SK-N-SH (cell line): Measurements from ENCODE around the gene CIITA. TPM values are rescaled to one million over a fixed set of nuclear protein-coding genes. Genes with fewer than 3 reads are reported as not detected.

ENCODE experiments used
- CTCF ChIA-PET: fragments of 300-600, 350-600 bp; formaldehyde crosslinking; extraction: SDS; loops from one replicate; lab custom pipeline; 2021; lab: Yijun Ruan, JAX
- POLR2A ChIA-PET: fragments of 350-600 bp; sonication (Branson Sonifier 250); formaldehyde crosslinking; extraction: SDS; loops from one replicate; lab custom pipeline; 2020; ENCODE audit warnings: antibody characterized with exemption, inconsistent platforms; lab: Yijun Ruan, JAX
- DNase-seq: peaks from one replicate; pipeline ENCODE4 v3.0.0; 2012
- H2AFZ ChIP-seq: fragments of 200-600 bp; sonication (generic); 2 replicates; pipeline ENCODE4 v1.8.1; 2016; ENCODE audit warnings: antibody characterized with exemption, mild to moderate bottlenecking, low read depth
- H3F3A ChIP-seq: fragments of 200-600 bp; sonication (generic); replicated peaks from 2 replicates; pipeline ENCODE3; 2016; ENCODE audit warnings: antibody characterized with exemption, mild to moderate bottlenecking; ENCODE audit not compliant: insufficient read depth
- H3K27ac ChIP-seq, 2 experiments: fragments of 200-500 bp in 1 of 2; fragments of 200-600 bp in 1 of 2; sonication (Bioruptor generic) in 1 of 2; sonication (generic), shearing (Covaris generic) in 1 of 2; 2 replicates each; pipeline versions ENCODE4 v1.5.1 to v1.6.1; 2014 to 2016; ENCODE audit warnings: low read depth in 2 of 2, inconsistent platforms in 1 of 2, low read length in 1 of 2, mild to moderate bottlenecking in 1 of 2, mixed read lengths in 1 of 2
- H3K27me3 ChIP-seq: fragments of 200-600 bp; sonication (generic), shearing (Covaris generic); 2 replicates; pipeline ENCODE4 v1.6.1; 2016; ENCODE audit warnings: mixed run types; ENCODE audit not compliant: insufficient read depth
- H3K36me3 ChIP-seq, 2 experiments: fragments of 200-500 bp in 1 of 2; fragments of 200-600 bp in 1 of 2; sonication (Bioruptor generic) in 1 of 2; sonication (generic) in 1 of 2; replicated peaks in 1 of 2; 2 replicates each; pipeline versions ENCODE3 to v1.5.1; 2014 to 2016; ENCODE audit warnings: low read length in 1 of 2, mild to moderate bottlenecking in 1 of 2; ENCODE audit not compliant: insufficient read depth in 2 of 2, control insufficient read depth in 1 of 2
- H3K4me1 ChIP-seq, 2 experiments: fragments of 200-500 bp in 1 of 2; fragments of 200-600 bp in 1 of 2; sonication (Bioruptor generic) in 1 of 2; sonication (generic), shearing (Covaris generic) in 1 of 2; 2 replicates each; pipeline versions ENCODE4 v1.5.1 to v1.6.1; 2014 to 2016; ENCODE audit warnings: low read depth in 1 of 2, low read length in 1 of 2, mixed run types in 1 of 2; ENCODE audit not compliant: insufficient read depth in 2 of 2, control insufficient read depth in 1 of 2
- H3K4me2 ChIP-seq: fragments of 200-600 bp; sonication (generic), shearing (Covaris generic); 2 replicates; pipeline ENCODE4 v1.6.1; 2017; ENCODE audit warnings: mixed run types
- H3K4me3 ChIP-seq, 2 experiments: fragments of 200-500 bp in 1 of 2; fragments of 200-600 bp in 1 of 2; sonication (Bioruptor generic) in 1 of 2; sonication (generic), shearing (Covaris generic) in 1 of 2; 2 replicates each; pipeline versions ENCODE4 v1.5.1 to v1.8.1; 2014 to 2016; ENCODE audit warnings: low read depth in 2 of 2, inconsistent platforms in 1 of 2, low read length in 1 of 2, mild to moderate bottlenecking in 1 of 2, mixed read lengths in 1 of 2, moderate library complexity in 1 of 2
- H3K79me2 ChIP-seq: fragments of 200-600 bp; sonication (generic); 2 replicates; pipeline ENCODE4 v1.8.1; 2017; ENCODE audit warnings: mild to moderate bottlenecking; ENCODE audit not compliant: insufficient read depth
- H3K9ac ChIP-seq: fragments of 200-600 bp; sonication (generic); 2 replicates; pipeline ENCODE4 v1.6.1; 2017; ENCODE audit warnings: mixed run types
- H3K9me2 ChIP-seq: fragments of 200-600 bp; sonication (generic); 2 replicates; pipeline ENCODE4 v1.6.1; 2017; ENCODE audit warnings: mixed run types
- H3K9me3 ChIP-seq: fragments of 200-600 bp; sonication (generic); 2 replicates; pipeline ENCODE4 v1.6.1; 2017; ENCODE audit warnings: mixed run types, mild to moderate bottlenecking, moderate library complexity
- H4K20me1 ChIP-seq: fragments of 200-600 bp; sonication (generic); 2 replicates; pipeline ENCODE4 v1.6.1; 2017; ENCODE audit warnings: mild to moderate bottlenecking, mixed run types; ENCODE audit not compliant: insufficient read depth
- CHD2 ChIP-seq: fragments of 150-350 bp; IDR thresholded peaks from 2 replicates; pipeline ENCODE4 v1.6.1; 2018; ENCODE audit warnings: low read length; ENCODE audit not compliant: partially characterized antibody
- CTCF ChIP-seq: fragments of 200-600 bp; sonication (generic); IDR thresholded peaks from 2 replicates; pipeline ENCODE4 v1.6.1; 2017; ENCODE audit warnings: antibody characterized with exemption, mild to moderate bottlenecking, moderate library complexity
- ELF1 ChIP-seq: IDR thresholded peaks from 2 replicates; pipeline ENCODE4 v1.4.0; 2012
- EP300 ChIP-seq, 2 experiments: IDR thresholded peaks; 2 replicates each; pipeline versions ENCODE4 v1.4.0 to v1.6.1; 2012; ENCODE audit warnings: borderline replicate concordance in 1 of 2, low read depth in 1 of 2, low read length in 1 of 2
- FOXJ3 ChIP-seq: sonication (generic); formaldehyde crosslinking; IDR thresholded peaks from 2 replicates; pipeline ENCODE4 v1.5.1; 2020; ENCODE audit warnings: mild to moderate bottlenecking, missing genetic modification reagents
- FOXM1 ChIP-seq: IDR thresholded peaks from 2 replicates; pipeline ENCODE4 v1.4.0; 2012; ENCODE audit warnings: low read depth, mild to moderate bottlenecking
- GABPA ChIP-seq: IDR thresholded peaks from 2 replicates; pipeline ENCODE4 v1.4.0; 2012; ENCODE audit warnings: low read depth, mild to moderate bottlenecking
- GATA2 ChIP-seq: sonication (generic); formaldehyde crosslinking; IDR thresholded peaks from 2 replicates; pipeline ENCODE4 v1.5.0; 2020; ENCODE audit warnings: mild to moderate bottlenecking, missing genetic modification reagents
- JUND ChIP-seq: IDR thresholded peaks from 2 replicates; pipeline ENCODE4 v1.4.0; 2012
- NFIC ChIP-seq: IDR thresholded peaks from 2 replicates; pipeline ENCODE4 v1.4.0; 2012; ENCODE audit warnings: borderline replicate concordance
- POLR2AphosphoS5 ChIP-seq: IDR thresholded peaks from 2 replicates; pipeline ENCODE4 v1.6.1; 2012; ENCODE audit warnings: low read depth, low read length
- RAD21 ChIP-seq: IDR thresholded peaks from 2 replicates; pipeline ENCODE4 v1.6.1; 2012; ENCODE audit warnings: mild to moderate bottlenecking, low read length
- RCOR1 ChIP-seq: fragments of 150-350 bp; IDR thresholded peaks from 2 replicates; pipeline ENCODE4 v1.6.1; 2017; ENCODE audit warnings: antibody characterized with exemption, low read length
- REST ChIP-seq: IDR thresholded peaks from 2 replicates; pipeline ENCODE4 v1.6.1; 2012; ENCODE audit warnings: mild to moderate bottlenecking, low read depth, low read length, moderate library complexity
- SIN3A ChIP-seq: IDR thresholded peaks from 2 replicates; pipeline ENCODE4 v1.6.1; 2012; ENCODE audit warnings: low read depth, mild to moderate bottlenecking, low read length, moderate library complexity, borderline replicate concordance
- SMC3 ChIP-seq: IDR thresholded peaks from 2 replicates; pipeline ENCODE4 v1.6.1; 2012; ENCODE audit warnings: low read depth, low read length, improper control_type of control experiment
- TAF1 ChIP-seq: IDR thresholded peaks from 2 replicates; pipeline ENCODE4 v1.6.1; 2012; ENCODE audit warnings: low read depth, mild to moderate bottlenecking, low read length, moderate library complexity, borderline replicate concordance
- TEAD4 ChIP-seq: IDR thresholded peaks from 2 replicates; pipeline ENCODE4 v1.4.0; 2012; ENCODE audit warnings: mild to moderate bottlenecking, borderline replicate concordance; ENCODE audit not compliant: insufficient read depth
- YY1 ChIP-seq: IDR thresholded peaks from 2 replicates; pipeline ENCODE4 v1.4.0; 2012; ENCODE audit warnings: low read depth, mild to moderate bottlenecking
- ZBTB33 ChIP-seq: IDR thresholded peaks from 2 replicates; pipeline ENCODE4 v1.4.0; 2012; ENCODE audit warnings: low read depth, borderline replicate concordance
- WGBS: methylation state at CpG from one replicate; pipeline ENCODE4 v1.1.6; 2017; ENCODE audit warnings: low lambda C conversion rate; 5-methylcytosine and 5-hydroxymethylcytosine counted together
- polyA plus RNA-seq, 3 experiments: library from polyadenylated mRNA; depleted of rRNA; stranded (reverse); fragments of >200 nt; gene quantifications; 2 replicates each; pipeline ENCODE4 v1.2.3, GENCODE V29; 2012
- TF ChIP-seq, protein P1 (sequence below): IDR thresholded peaks from 2 replicates; pipeline ENCODE4; 2012
- TF ChIP-seq, protein P2 (sequence below): IDR thresholded peaks from 2 replicates; pipeline ENCODE4 v1.4.0; 2012; ENCODE audit warnings: low read depth
- TF ChIP-seq, protein P3 (sequence below): IDR thresholded peaks from 2 replicates; pipeline ENCODE4 v1.4.0; 2012; ENCODE audit warnings: low read depth, borderline replicate concordance
- TF ChIP-seq, protein P4 (sequence below): fragments of 150-350 bp; IDR thresholded peaks from 2 replicates; pipeline ENCODE4 v1.6.1; 2017; ENCODE audit warnings: antibody characterized with exemption, low read length, low read depth, borderline replicate concordance

CIITA gene
- polyA plus RNA-seq, 1 of the 3 experiments (the other 2 are of a cell fraction): 0.23 TPM

DNA sequence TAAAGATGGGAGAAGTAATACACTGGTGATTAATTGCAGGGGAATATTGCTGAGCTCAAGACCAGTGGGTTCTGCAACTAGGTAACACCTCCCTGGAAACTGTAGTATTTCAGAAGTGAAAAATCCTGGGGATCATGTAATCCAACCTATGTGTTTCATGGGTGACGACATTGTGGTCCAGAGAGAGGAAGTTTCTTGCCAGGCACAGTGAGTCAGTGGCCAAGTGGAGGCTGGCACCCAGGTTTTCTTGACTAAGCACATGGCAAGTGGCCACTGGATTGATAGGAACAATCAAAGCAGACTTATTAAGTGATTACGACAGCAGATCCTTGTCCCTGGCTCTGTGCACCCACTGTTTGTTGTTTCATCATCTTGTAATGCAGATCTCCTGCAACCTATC is 14.6 kb upstream of the CIITA start:
- Histone ChIP-seq H2AFZ (no peak overlapping the region), H4K20me1 (no peaks in the 10 kb centered on the region), H3K9me2 (no peaks in the 10 kb centered on the region), H3K4me3 (no peak overlapping the region), H3F3A (peaks cover 10% of the 10 kb centered on the region), H3K4me2 (0 out of 2 replicates have a peak overlapping the region, but pooled peaks have one; percentile 36), H3K36me3 (no peaks in the 10 kb centered on the region), H3K9ac (no peak overlapping the region), H3K9me3 (no peaks in the 10 kb centered on the region), H3K79me2 (no peaks in the 10 kb centered on the region), H3K4me1 (peaks cover 0 to 9% of the 10 kb centered on the region in 2 experiments; a peak in 2 of 4 replicates), H3K27ac (no peak overlapping the region), H3K27me3 (no peaks in the 10 kb centered on the region)
- ChIA-PET POLR2A (no interaction called here), CTCF (no interaction called here)
- no peak for DNase-seq
- WGBS: 23% methylated on average over 2 of the region's 2 CpGs
- TF ChIP-seq REST (no peak), YY1 (no peak), JUND (peak; percentile 70), GATA2 (CRISPR knock-in tag) (no peak), POLR2AphosphoS5 (no peak), FOXM1 (no peak), TEAD4 (no peak; the same call in 1 of the 2 replicates), GABPA (no peak), SIN3A (no peak), ZBTB33 (0 out of 2 replicates have a peak, but pooled peaks have one; percentile 27), FOXJ3 (no peak), RAD21 (no peak), CTCF (no peak), NFIC (peak; percentile 85), ELF1 (no peak), RCOR1 (no peak), TAF1 (no peak), EP300 (IDR thresholded peaks at IDR 0.05; ENCODE audit: borderline replicate concordance in 1 of 2, low read depth in 1 of 2, low read length in 1 of 2) (peak in 1 of 2 experiments; percentile 69; a peak in 1 of 4 replicates), SMC3 (no peak), CHD2 (no peak)
- TF ChIP-seq, protein P1, sequence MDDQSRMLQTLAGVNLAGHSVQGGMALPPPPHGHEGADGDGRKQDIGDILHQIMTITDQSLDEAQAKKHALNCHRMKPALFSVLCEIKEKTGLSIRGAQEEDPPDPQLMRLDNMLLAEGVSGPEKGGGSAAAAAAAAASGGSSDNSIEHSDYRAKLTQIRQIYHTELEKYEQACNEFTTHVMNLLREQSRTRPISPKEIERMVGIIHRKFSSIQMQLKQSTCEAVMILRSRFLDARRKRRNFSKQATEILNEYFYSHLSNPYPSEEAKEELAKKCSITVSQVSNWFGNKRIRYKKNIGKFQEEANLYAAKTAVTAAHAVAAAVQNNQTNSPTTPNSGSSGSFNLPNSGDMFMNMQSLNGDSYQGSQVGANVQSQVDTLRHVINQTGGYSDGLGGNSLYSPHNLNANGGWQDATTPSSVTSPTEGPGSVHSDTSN: peak; percentile 91
- TF ChIP-seq, protein P2, sequence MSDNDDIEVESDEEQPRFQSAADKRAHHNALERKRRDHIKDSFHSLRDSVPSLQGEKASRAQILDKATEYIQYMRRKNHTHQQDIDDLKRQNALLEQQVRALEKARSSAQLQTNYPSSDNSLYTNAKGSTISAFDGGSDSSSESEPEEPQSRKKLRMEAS: peak; percentile 66
- TF ChIP-seq, protein P3, sequence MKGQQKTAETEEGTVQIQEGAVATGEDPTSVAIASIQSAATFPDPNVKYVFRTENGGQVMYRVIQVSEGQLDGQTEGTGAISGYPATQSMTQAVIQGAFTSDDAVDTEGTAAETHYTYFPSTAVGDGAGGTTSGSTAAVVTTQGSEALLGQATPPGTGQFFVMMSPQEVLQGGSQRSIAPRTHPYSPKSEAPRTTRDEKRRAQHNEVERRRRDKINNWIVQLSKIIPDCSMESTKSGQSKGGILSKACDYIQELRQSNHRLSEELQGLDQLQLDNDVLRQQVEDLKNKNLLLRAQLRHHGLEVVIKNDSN: no peak
- TF ChIP-seq, protein P4, sequence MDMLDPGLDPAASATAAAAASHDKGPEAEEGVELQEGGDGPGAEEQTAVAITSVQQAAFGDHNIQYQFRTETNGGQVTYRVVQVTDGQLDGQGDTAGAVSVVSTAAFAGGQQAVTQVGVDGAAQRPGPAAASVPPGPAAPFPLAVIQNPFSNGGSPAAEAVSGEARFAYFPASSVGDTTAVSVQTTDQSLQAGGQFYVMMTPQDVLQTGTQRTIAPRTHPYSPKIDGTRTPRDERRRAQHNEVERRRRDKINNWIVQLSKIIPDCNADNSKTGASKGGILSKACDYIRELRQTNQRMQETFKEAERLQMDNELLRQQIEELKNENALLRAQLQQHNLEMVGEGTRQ: no peak
